Endothelial cell of hepatic sinusoid (primary cell): ENCODE data around the gene ERN1.

Experiments
- in situ Hi-C: cut with HindIII; loops from 2 replicates; pipeline ENCODE4 v1.10.0; 2017; ENCODE audit warnings: low sequenced_read_pairs

ERN1 gene

GRCh38 chr17:64117981-64118979, 11.7 kb downstream of the ERN1 start:
- in situ Hi-C loops, result no loop called here

GRCh38 chr17:64115822-64116534, 14.0 kb downstream of the ERN1 start:
- in situ Hi-C loops, result no loop called here

GRCh38 chr17:64115043-64115698, 14.8 kb downstream of the ERN1 start:
- in situ Hi-C loops, result no loop called here

- in situ Hi-C loops, result no loop called here
These were observed 16.9 kb downstream of the ERN1 start for GRCh38 chr17:64113006-64113405.

GRCh38 chr17:64111831-64112230, 18.1 kb downstream of the ERN1 start:
- in situ Hi-C loops, result no loop called here

- in situ Hi-C loops, result no loop called here
These were observed 19.4 kb downstream of the ERN1 start for GRCh38 chr17:64110379-64111152.

- in situ Hi-C loops, result no loop called here
These were observed 20.5 kb downstream of the ERN1 start for GRCh38 chr17:64109400-64109799.

GRCh38 chr17:64107500-64108236, 22.3 kb downstream of the ERN1 start:
- in situ Hi-C loops, result no loop called here

GRCh38 chr17:64106918-64107317, 23.0 kb downstream of the ERN1 start:
- in situ Hi-C loops, result no loop called here

GRCh38 chr17:64103391-64104364, 26.3 kb downstream of the ERN1 start:
- in situ Hi-C loops, result no loop called here

GRCh38 chr17:64102627-64103390, 27.1 kb downstream of the ERN1 start:
- in situ Hi-C loops, result no loop called here

- in situ Hi-C loops, result no loop called here
These were observed 30.4 kb downstream of the ERN1 start for GRCh38 chr17:64099543-64099942.

- in situ Hi-C loops, result no loop called here
These were observed 32.6 kb downstream of the ERN1 start for GRCh38 chr17:64097196-64097936.

GRCh38 chr17:64096037-64096436, 33.9 kb downstream of the ERN1 start:
- in situ Hi-C loops, result no loop called here

GRCh38 chr17:64095144-64095882, 34.6 kb downstream of the ERN1 start:
- in situ Hi-C loops, result no loop called here

GRCh38 chr17:64094412-64094811, 35.5 kb downstream of the ERN1 start:
- in situ Hi-C loops, result no loop called here
